CD14-positive monocyte (primary cell): Measurements from ENCODE around the gene HMBS. TPM values are rescaled to one million over a fixed set of nuclear protein-coding genes. Genes with fewer than 3 reads are reported as not detected.

ENCODE experiments used
- DNase-seq, 3 donors: peaks; one replicate each; pipeline ENCODE4 v3.0.0-alpha.2; 2011 to 2022
- H2AFZ ChIP-seq: 2 replicates; pipeline ENCODE4 v1.6.0; 2012; ENCODE audit warnings: mild to moderate bottlenecking, low read depth, low read length, inconsistent platforms; ENCODE audit not compliant: insufficient read depth, poor library complexity, severe bottlenecking
- H3K27ac ChIP-seq, 2 donors: 1 replicate in 1 of 2; 2 replicates in 1 of 2; pipeline ENCODE4 v1.5.1; 2012 to 2013; ENCODE audit warnings: low read length in 2 of 2, control low read depth in 1 of 2, inconsistent platforms in 1 of 2, low read depth in 1 of 2, mild to moderate bottlenecking in 1 of 2
- H3K27me3 ChIP-seq, 2 donors: one replicate each; pipeline versions ENCODE4 v1.6.0 to v1.6.1; 2011 to 2013; ENCODE audit warnings: low read length in 2 of 2; ENCODE audit not compliant: control insufficient read depth in 2 of 2, insufficient read depth in 2 of 2
- H3K36me3 ChIP-seq, 2 donors: replicated peaks in 1 of 2; 1 replicate in 1 of 2; 2 replicates in 1 of 2; pipeline versions ENCODE4 v1.5.1 to v1.6.1; 2012 to 2013; ENCODE audit warnings: low read length in 2 of 2, control low read depth in 1 of 2, inconsistent platforms in 1 of 2, mild to moderate bottlenecking in 1 of 2; ENCODE audit not compliant: insufficient read depth in 2 of 2, control insufficient read depth in 1 of 2
- H3K4me1 ChIP-seq, 2 donors: 1 replicate in 1 of 2; 2 replicates in 1 of 2; pipeline versions ENCODE4 v1.5.1 to v1.6.1; 2012 to 2013; ENCODE audit warnings: low read length in 2 of 2, control low read depth in 1 of 2, inconsistent platforms in 1 of 2, mild to moderate bottlenecking in 1 of 2, moderate library complexity in 1 of 2; ENCODE audit not compliant: insufficient read depth in 2 of 2, control insufficient read depth in 1 of 2
- H3K4me2 ChIP-seq: replicated peaks from 2 replicates; pipeline ENCODE3; 2012; ENCODE audit warnings: low read length, moderate library complexity, mild to moderate bottlenecking; ENCODE audit not compliant: poor library complexity, severe bottlenecking; ENCODE audit errors: extremely low read depth
- H3K4me3 ChIP-seq, 3 experiments: fragments of 200-600 bp in 1 of 3; sonication (generic) in 1 of 3; replicated peaks in 1 of 3; 1 replicate in 2 of 3; 2 replicates in 1 of 3; pipeline ENCODE4 v1.5.1; 2011 to 2013; ENCODE audit warnings: low read length in 3 of 3, mild to moderate bottlenecking in 3 of 3, control low read depth in 2 of 3, low read depth in 2 of 3, inconsistent platforms in 1 of 3, moderate library complexity in 1 of 3
- H3K79me2 ChIP-seq: 2 replicates; pipeline ENCODE4 v1.6.0; 2012; ENCODE audit warnings: mild to moderate bottlenecking, control low read depth, inconsistent platforms, low read length, moderate library complexity; ENCODE audit not compliant: insufficient read depth
- H3K9ac ChIP-seq: 2 replicates; pipeline ENCODE4 v1.6.0; 2017; ENCODE audit warnings: low read length, mild to moderate bottlenecking; ENCODE audit not compliant: insufficient read depth, poor library complexity, severe bottlenecking
- H3K9me3 ChIP-seq, 2 donors: replicated peaks in 1 of 2; 1 replicate in 1 of 2; 2 replicates in 1 of 2; pipeline versions ENCODE4 v1.5.1 to v1.6.1; 2012 to 2013; ENCODE audit warnings: low read length in 2 of 2, control low read depth in 1 of 2; ENCODE audit not compliant: control insufficient read depth in 1 of 2, insufficient read depth in 1 of 2
- H4K20me1 ChIP-seq: 2 replicates; pipeline ENCODE4 v1.6.0; 2012; ENCODE audit warnings: mild to moderate bottlenecking, low read length, control low read depth, moderate library complexity; ENCODE audit not compliant: insufficient read depth
- H3K27ac Mint-ChIP-seq, 7 donors: one replicate each; pipeline ENCODE4 v1.8.0; 2020; ENCODE audit warnings: mild to moderate bottlenecking in 7 of 7, mixed read lengths in 7 of 7, moderate library complexity in 6 of 7, inconsistent platforms in 2 of 7
- H3K27me3 Mint-ChIP-seq, 3 donors: one replicate each; pipeline ENCODE4 v1.8.0; 2021 to 2022; ENCODE audit warnings: low read depth in 3 of 3, mild to moderate bottlenecking in 3 of 3, mixed read lengths in 3 of 3, moderate library complexity in 3 of 3, inconsistent platforms in 1 of 3
- H3K36me3 Mint-ChIP-seq, 2 donors: one replicate each; pipeline ENCODE4 v1.8.0; 2020; ENCODE audit warnings: mixed read lengths in 2 of 2, inconsistent platforms in 1 of 2, mild to moderate bottlenecking in 1 of 2
- H3K4me1 Mint-ChIP-seq: one replicate; pipeline ENCODE4 v1.8.0; 2020; ENCODE audit warnings: mild to moderate bottlenecking, mixed read lengths
- H3K4me3 Mint-ChIP-seq, 2 donors: one replicate each; pipeline ENCODE4 v1.8.0; 2020; ENCODE audit warnings: mild to moderate bottlenecking in 2 of 2, mixed read lengths in 2 of 2, moderate library complexity in 1 of 2
- H3K9me3 Mint-ChIP-seq, 7 donors: one replicate each; pipeline ENCODE4 v1.8.0; 2020 to 2022; ENCODE audit warnings: mixed read lengths in 7 of 7, mild to moderate bottlenecking in 6 of 7, moderate library complexity in 6 of 7, inconsistent platforms in 2 of 7
- WGBS: methylation state at CpG from one replicate; pipeline ENCODE4 v1.1.5; 2013; ENCODE audit warnings: missing lambda C conversion rate; ENCODE audit not compliant: insufficient coverage; 5-methylcytosine and 5-hydroxymethylcytosine counted together
- intact Hi-C, 2 donors: fragments of 100-400 bp; cut with micrococcal nuclease; formaldehyde crosslinking; loops; one replicate each; pipeline versions ENCODE4 v1.15.0 to v1.15.1; 2023
- polyA plus RNA-seq, 3 donors: library from polyadenylated mRNA; depleted of rRNA in 1 of 3; unstranded in 2 of 3; stranded (reverse) in 1 of 3; fragments of 300-500 nt in 2 of 3; fragments of >200 nt in 1 of 3; fragmentation: Illumina TruSeq in 2 of 3; gene quantifications; 1 replicate in 2 of 3; 2 replicates in 1 of 3; pipeline ENCODE4 v1.2.3, GENCODE V29; 2012 to 2021
- TF ChIP-seq, protein P1 (sequence below): fragments of 200-600 bp; IDR thresholded peaks from one replicate; pipeline ENCODE4 v1.8.0; 2022; ENCODE audit warnings: antibody characterized with exemption, mild to moderate bottlenecking

The HMBS gene
- polyA plus RNA-seq, 3 donors = 21.1 to 26.4 (median 25.2) TPM

DNA sequence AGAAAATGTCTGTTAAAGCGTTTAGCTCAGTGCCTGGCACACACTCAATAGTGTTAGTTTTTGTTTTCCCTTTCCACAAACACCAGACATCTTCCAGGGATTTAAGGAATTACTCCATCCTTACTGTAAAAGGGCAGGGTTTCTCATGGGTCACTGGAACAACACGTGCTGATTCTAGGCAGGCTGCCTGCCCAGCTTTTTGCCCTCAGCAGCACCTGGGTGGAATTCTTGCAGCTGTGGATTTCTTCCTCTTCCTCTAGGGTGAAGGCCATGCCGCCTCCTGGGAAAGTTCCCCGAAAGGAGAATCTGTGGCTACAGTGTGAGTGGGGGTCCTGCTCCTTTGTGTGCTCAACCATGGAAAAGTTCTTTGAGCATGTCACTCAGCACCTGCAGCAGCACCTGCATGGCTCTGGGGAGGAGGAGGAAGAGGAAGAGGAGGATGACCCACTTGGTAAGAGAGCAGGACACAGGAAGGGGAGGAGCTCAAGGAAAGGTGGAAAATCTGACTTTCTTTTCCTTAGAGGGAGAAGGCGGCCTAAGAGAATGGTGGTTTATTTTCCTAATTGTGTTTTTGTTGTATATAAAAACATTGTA lies 42.1 kb downstream of the HMBS start:
- H3K36me3 Mint-ChIP-seq = peaks cover 53 to 70% of the 10 kb centered on the region in 2 donors
- H3K27ac Mint-ChIP-seq = peak overlapping the region in 1 of 7 donors; percentile 60
- intact Hi-C loops = no loop called here
- no peak overlapping the region for H3K27ac ChIP-seq
- H3K79me2 ChIP-seq = peaks cover 30% of the 10 kb centered on the region
- H3K9ac ChIP-seq = no peak overlapping the region
- H3K4me1 ChIP-seq = peaks cover 9 to 14% of the 10 kb centered on the region in 2 donors
- H3K9me3 Mint-ChIP-seq = no peaks in the 10 kb centered on the region
- no peaks in the 10 kb centered on the region for H3K27me3 ChIP-seq
- H3K4me3 ChIP-seq = no peak overlapping the region
- no peaks in the 10 kb centered on the region for H3K9me3 ChIP-seq
- no peak overlapping the region for H2AFZ ChIP-seq
- peaks cover 18% of the 10 kb centered on the region for H3K4me1 Mint-ChIP-seq
- peaks cover 24% of the 10 kb centered on the region for H4K20me1 ChIP-seq
- TF ChIP-seq, protein P1, sequence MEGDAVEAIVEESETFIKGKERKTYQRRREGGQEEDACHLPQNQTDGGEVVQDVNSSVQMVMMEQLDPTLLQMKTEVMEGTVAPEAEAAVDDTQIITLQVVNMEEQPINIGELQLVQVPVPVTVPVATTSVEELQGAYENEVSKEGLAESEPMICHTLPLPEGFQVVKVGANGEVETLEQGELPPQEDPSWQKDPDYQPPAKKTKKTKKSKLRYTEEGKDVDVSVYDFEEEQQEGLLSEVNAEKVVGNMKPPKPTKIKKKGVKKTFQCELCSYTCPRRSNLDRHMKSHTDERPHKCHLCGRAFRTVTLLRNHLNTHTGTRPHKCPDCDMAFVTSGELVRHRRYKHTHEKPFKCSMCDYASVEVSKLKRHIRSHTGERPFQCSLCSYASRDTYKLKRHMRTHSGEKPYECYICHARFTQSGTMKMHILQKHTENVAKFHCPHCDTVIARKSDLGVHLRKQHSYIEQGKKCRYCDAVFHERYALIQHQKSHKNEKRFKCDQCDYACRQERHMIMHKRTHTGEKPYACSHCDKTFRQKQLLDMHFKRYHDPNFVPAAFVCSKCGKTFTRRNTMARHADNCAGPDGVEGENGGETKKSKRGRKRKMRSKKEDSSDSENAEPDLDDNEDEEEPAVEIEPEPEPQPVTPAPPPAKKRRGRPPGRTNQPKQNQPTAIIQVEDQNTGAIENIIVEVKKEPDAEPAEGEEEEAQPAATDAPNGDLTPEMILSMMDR = no peak
- no peak overlapping the region for H3K4me2 ChIP-seq
- 100% methylated on average over 1 of the region's 5 CpGs for WGBS
- DNase-seq = no peak
- H3K27me3 Mint-ChIP-seq = no peaks in the 10 kb centered on the region
- no peak overlapping the region for H3K4me3 Mint-ChIP-seq
- peaks cover 42 to 74% of the 10 kb centered on the region in 2 donors for H3K36me3 ChIP-seq

DNA sequence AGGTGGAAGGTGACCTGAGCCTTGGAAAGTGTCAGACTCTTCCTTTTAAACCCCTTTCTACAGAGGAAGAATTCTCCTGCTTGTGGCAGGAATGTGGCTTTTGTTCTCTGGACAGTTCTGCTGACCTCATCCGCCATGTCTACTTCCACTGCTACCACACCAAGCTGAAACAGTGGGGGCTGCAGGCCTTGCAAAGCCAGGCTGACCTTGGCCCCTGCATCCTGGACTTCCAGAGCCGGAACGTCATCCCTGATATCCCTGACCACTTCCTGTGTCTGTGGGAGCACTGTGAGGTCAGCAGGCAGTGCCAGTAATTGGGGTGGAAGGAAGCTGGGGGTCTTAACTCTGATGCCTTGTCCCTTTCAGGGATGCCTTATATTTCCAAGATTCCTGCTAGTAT lies 46.0 kb downstream of the HMBS start:
- Histone ChIP-seq H3K4me2 (no peak overlapping the region), H3K36me3 (peaks cover 60 to 87% of the 10 kb centered on the region in 2 donors), H3K27ac (no peak overlapping the region), H3K9me3 (no peaks in the 10 kb centered on the region), H2AFZ (no peak overlapping the region), H3K27me3 (no peaks in the 10 kb centered on the region), H3K79me2 (peaks cover 3% of the 10 kb centered on the region), H3K4me3 (no peak overlapping the region), H3K9ac (no peak overlapping the region), H3K4me1 (peaks cover 0 to 3% of the 10 kb centered on the region in 2 donors), H4K20me1 (peaks cover 7% of the 10 kb centered on the region)
- H3K36me3 Mint-ChIP-seq = peaks cover 66 to 82% of the 10 kb centered on the region in 2 donors
- no peak overlapping the region for H3K27ac Mint-ChIP-seq
- intact Hi-C loops = no loop called here
- no peaks in the 10 kb centered on the region for H3K9me3 Mint-ChIP-seq
- WGBS = no CpG with 5 or more reads among the region's 3 CpGs
- peaks cover 13% of the 10 kb centered on the region for H3K4me1 Mint-ChIP-seq
- no peak for DNase-seq
- H3K4me3 Mint-ChIP-seq = no peak overlapping the region
- TF ChIP-seq, protein P1 = no peak
- peaks cover 0 to 2% (median 0%) of the 10 kb centered on the region in 3 donors for H3K27me3 Mint-ChIP-seq
